Measurements from ENCODE around the gene CDT1.
A peak's percentile ranks its signal among the peaks of the same experiment; 100 is the strongest.

CDT1 gene

DNA sequence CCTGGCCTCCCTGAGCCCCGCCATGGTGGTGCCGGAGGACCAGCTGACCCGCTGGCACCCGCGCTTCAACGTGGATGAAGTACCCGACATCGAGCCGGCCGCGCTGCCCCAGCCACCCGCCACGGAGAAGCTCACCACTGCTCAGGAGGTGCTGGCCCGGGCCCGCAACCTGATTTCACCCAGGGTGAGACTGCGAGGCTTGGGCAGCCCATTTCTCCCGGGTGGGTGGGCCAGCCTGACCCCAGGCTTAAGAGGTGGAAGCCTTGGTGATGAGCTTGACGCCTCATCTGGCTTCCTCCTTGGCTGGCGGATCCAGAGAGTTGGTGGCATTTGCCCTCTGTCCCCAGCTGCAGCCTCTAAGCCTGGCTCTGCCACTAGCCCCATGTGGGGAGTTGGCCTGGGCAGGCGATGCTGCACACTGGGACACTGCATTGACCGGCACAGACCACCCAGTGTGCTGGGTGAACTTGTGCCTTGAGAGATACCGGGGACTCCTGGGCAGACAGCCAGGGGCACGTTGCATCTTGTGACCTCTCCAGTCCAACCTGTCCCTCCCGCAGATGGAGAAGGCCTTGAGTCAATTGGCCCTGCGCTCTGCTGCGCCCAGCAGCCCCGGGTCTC is 3.0 kb downstream of the CDT1 start:
- FAIRE-seq, result no peak

DNA sequence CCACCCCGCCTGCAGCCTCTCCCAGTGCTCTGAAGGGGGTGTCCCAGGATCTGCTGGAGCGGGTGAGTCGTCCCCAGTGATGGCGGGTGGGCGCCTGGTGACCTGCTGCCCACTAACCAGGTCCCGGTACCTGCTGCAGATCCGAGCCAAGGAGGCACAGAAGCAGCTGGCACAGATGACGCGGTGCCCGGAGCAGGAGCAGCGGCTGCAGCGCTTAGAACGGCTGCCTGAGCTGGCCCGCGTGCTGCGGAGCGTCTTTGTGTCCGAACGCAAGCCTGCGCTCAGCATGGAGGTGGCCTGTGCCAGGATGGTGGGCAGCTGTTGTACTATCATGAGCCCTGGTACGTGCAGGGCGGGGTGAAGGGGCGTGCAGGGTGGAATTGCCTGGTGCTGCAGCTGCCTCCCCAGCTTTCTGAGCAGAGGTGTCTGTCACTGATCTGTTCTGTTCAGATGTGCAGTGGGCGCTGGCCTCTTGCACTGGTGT is 3.6 kb downstream of the CDT1 start:
- no peak for FAIRE-seq

DNA sequence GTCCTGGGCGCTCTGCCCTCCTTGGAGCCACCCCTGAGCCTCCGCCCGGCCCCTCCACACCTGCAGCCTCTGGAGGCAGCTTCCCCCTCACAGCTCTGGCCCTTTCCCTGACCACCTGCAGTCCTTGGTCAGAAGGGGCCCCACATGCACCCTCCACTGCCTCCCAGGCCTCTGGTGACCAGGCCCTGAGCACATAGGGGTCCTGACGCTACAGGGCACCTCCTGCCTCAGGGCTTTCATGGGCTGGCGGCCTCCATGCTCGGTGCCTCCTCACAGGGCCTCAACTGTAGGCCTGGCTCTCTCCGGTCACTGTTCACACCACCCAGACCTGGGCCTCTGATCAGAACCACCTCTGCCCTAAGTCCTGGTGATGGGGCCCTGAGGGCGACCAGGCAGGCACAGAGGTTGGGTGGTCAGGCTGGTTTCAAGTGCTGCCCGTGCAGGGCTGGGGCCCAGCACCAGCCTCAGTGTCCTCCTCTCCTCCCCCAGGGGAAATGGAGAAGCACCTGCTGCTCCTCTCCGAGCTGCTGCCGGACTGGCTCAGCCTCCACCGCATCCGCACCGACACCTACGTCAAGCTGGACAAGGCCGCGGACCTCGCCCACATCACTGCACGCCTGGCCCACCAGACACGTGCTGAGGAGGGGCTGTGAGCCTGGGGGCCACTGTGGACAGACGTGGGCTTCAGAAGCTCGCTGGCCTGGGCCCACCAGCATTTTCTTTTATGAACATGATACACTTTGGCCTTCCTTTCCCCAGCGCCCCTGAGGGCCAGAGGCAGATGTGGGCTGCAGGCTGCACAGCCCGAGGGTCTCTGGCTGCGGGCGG is 4.3 kb downstream of the CDT1 start:
- FAIRE-seq, result no peak

DNA sequence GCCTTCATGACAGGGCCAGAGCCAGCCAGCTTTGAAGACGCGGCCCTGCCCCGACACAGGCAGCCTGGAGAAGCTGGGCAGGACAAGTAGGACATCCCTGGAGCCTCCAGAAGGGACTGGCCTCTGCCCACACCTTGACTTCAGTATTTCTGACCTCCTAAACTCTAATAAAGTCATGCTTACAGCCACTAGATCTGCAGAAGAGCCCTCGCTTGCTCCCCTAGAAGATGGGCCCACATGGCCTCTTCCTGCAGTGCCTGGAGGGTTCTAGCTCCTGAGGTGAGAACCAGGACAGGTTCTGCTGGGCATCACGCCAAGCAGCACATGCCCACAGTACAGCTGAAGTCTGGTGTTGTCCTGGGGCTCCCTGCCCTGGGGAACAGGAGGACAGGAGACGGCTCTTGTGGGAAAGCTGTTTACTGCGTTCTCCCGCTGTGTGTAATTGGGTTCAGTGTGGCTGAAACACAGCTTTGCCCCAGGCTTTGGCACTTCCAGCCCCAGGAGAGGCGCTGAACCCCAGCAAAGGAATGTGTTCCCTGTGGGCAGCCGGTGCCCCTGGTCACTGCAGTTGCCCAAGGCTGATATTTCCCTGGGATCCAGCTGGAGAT is 5.6 kb downstream of the CDT1 start:
- FAIRE-seq, result no peak

DNA sequence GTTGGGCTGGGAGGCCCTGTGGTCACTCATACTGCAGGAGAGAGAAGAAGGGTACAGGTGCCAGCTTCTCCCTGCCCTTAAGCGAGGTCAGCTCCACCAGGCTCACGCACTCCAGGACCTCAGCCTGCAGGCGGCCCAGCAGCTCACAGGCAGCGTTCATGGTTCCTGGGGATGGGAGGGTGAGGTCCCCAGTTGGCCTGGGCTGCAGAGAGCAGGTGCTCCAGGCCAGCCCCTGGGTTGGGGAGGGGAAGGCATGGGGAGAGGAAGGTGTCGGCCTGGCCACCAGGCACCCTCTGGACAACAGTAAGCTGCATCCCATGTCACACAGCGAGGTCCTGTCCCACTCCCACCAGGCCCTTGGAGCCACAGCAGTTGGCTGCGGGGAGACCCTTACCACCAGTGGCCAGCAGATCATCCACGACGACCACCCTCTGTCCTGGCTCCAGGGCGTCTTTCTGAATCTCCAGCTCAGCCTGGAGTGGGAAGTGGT is 6.1 kb downstream of the CDT1 start:
- FAIRE-seq, result no peak

DNA sequence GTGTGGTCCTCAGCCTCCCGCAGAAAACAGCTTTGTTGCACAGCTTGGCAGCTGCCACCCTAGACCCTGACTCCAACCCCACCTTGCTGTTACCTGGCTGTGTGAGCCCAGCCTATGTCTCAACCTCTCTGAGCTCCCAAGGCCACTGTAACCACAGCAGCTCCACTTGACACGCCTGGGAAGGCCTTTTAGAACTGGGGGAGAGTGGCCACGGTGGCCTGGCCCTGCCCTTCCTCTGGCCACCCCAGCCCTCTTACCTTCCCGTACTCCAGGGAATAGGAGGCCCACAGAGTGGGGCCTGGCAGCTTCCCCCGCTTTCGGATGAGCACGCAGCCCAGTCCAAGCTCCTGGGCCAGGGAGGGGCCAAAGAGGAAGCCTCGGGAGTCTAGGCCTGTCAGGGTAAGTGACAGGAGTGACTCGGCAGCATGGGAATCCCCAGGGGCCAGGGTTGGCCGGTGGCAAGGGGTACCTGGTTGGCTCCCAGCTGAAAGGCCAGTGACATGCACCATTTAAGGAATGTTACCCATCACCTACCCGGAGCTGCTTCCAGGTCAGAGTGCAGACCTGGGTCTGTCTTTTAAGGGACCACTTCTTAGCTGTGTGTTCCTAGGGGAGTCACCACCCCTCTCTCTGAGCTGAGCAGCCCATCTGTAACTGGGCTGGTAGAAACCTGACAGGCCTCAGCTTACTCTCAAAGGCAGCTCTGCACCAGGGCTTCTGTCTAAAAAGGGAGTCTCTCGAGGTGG is 6.8 kb downstream of the CDT1 start:
- no peak for FAIRE-seq

DNA sequence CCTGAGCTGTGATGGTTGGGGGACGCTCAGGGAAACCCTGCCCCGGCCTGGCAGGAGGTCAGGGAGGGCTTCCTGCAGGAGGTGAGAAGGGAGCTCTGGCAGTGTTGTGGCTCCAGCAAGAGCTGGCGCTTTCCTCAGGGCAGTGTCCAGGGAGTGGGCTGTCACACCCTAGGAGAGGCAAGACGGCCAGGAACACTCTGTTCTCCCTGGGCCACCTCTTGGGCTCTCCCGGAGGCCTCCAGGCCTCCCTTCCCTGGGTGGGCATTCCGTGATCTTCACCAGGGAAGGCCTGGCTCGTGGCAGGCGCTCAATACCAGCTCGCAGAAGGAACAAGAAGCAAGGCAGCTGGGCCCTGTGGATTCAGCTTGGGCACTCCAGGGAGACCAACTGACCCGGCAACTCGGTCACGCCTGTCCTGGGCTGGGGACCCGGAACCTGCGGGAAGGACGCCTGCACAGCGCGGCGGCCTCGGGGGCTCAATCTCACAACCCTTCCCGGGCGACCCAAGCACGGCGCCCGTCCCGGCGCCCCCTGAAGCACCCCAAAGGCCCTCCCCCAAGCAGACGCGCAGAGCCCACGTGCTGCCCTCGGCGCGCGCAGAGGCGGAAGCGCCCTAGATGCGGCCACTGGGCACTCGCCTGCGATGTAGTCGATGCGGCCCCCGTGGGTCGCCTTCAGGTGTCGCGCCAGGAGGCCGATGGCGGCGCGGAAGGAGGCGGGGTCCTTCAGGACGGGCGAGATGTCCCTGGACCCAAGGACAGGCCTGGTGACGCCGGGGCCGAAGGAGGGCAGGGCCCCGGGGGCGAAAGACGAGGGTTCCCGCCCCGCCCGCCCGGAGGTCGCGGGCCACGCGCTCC is 7.6 kb downstream of the CDT1 start:
- no peak for FAIRE-seq

DNA sequence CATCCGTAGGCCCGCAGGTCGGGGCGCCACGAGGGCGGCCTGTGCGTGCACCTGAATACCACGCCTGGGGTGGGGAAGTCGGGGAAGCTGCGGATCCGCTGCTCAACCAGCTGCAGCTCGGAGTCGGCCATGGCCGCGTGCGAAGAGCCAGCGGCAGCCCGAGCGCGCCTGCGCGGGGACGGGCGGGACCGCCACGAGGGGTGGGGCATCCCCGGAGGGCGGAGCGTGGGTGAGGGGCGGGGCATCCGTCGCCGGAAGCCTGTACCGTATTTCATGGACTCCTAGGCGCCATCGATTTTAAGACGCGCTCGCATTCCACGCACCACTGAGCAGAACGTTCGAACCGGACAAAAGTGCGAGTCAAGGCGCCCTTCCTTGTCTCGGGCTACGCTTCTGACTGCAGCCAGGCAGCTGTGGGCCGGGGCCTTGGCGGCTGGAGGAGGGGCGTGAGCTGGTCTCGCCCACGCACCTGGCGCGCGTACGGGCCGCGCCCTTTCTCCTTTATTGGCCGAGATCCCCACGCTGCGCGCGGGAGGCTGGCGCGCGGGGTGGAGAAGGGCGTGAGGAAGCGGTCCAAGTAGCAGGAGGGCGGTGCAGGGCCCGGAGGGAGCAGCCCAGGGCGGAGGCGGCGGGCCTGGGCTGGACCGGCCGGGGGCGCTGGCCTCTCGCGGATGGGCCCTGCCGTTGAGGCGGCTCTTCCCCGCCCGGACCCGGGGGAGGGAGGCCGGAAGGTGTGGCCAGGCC is 8.4 kb downstream of the CDT1 start, which contains the start of gene APRT:
Gene APRT (minus strand): TSS at position 160 of the 744 bp plus-strand sequence. CDS start 29 bp downstream, at position 131.
- peak; percentile 54 for FAIRE-seq

DNA sequence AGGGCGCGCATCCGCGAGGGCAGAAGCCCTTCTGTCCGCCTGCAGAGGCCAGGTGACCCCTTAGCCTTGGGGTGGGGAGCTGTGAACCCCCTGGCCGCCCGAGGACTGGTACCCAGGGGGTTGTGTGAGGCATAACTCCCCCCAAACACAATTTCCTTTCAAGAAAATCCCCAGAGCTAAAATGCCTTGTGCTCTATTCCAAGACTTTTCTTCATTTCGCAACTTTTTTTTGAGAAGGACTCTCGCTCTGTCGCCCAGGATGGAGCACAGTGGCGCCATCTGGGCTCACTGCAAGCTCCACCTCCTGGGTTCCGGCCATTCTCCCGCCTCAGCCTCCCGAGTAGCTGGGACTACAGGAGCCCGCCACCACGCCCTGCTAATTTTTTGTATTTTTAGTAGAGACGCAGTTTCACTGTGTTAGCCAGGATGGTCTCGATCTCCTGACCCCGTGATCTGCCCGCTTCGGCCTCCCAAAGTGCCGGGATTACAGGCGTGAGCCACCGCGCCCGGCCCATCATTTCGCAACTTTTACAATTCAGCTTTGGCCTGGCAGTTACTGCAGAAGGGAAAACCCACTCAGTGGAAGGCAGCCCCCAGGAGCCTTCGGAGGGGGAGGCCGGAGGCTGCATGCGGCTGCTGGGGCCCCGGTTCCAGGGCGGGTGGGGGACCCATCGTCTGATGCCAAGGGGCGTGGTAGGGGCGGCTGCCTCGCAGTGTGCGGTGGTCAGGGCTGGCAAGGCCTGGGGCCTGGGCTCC is 9.1 kb downstream of the CDT1 start:
- FAIRE-seq, result no peak

DNA sequence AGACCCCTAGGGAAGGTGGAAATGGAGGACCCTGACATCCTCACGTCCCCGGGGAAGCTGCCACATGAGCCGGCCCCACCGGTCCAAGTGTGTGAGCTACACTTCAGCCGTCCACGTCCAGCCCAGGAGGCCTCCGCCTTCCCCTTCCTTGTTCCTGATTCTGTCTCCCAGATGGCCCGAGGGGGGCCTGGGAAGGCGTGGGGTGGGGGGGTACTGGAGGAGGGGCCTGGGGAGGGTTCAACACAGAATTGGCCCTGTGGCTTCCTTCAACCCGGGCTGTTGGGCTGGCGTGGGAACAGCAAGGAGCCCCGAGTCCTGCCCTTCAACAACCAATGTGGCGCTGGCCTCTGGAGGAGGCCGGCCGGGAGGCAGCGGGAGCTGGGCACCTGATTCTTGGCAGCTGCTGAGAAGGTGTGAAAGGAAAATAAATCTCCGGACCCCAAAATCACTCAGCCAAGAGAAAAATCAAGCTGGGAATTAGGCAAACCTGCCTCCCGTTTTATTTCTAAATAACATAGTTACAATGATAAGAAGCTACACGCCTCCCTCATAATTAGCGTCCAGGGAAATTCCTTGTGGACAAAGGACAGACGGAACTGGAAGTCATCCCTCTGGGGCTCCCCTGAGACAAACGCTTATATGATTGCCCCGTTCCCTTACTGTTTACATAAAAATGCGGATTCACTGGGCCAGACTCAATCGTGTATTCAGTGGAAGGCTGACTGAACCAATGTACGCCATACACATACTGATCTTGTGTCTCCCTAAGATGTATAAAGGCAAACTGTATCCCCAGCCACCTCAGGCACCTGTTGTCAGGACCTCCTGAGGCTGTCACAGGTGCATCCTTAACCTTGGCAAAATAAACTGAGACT is 9.9 kb downstream of the CDT1 start:
- no peak for FAIRE-seq

DNA sequence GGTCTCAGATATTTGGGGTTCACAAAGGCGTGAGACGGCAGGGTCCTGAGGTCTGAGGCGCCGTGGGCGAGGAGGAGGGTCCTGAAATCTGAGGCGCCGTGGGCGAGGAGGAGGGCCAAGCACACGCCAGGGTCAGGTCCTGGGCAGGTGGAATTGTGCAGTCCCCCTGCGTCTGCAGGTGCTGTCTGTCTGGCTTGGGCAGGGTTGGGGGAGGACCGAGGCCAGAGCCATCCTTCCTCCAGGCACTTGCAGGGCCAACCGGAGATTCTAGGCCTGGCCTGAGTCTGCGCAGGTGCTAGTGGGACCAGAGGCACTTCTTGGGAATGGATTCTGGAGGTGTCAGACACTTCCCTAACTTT is 10.5 kb downstream of the CDT1 start:
- FAIRE-seq, result no peak

DNA sequence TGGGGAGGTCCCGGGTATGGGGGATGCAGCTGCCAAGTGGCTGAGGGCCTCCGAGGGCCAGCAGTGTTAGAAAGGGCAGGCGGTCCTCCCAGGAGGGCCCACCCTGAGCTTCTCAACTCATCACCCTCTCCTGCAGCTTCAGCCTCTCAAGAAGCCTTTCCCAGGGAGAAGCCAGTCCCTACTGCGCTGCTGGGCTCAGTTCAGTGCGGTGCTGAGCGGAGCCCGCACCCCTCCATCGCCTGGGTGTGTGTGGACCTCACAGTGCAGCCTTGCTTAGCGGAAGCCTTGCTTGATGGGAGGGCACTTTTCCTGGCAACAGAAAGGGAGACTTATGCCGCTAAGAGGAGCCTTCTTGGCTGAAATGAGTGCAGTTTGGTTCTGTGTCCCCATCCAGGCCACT is 11.6 kb downstream of the CDT1 start:
- FAIRE-seq, result no peak

DNA sequence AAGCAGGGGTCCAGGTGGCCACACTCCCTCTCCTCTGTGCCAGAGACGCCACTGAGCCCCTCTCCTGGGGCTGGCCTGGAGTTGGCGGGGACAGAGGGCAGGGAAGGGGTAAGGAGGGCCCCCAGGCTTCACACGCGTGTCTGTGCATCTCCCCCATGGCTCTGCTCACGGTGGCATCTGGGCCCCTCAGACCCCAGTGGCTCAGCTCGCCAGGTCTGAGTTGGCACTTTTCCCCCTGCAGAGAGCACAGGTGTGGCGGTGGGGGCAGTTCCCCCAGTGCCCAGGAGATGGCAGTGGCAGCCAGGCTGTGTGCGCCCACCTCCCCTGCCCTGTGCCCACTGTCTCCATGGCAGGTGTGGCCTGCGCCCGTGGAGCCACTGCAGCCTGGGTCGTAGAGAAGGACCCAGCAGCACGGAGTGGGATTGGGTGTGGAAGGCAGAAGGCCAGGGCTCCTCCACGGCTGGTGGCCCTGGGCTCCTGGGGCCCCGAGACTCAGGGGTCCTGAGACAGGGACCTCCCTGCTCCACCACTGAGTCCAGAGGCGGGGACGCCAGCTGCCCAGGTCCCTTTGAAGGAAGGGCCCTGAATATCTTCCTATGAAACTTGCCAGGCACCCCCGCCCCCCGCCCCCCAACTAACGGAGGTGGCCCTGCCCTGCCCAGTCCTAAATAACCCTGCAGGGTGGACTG is 12.5 kb downstream of the CDT1 start:
- FAIRE-seq, result no peak

DNA sequence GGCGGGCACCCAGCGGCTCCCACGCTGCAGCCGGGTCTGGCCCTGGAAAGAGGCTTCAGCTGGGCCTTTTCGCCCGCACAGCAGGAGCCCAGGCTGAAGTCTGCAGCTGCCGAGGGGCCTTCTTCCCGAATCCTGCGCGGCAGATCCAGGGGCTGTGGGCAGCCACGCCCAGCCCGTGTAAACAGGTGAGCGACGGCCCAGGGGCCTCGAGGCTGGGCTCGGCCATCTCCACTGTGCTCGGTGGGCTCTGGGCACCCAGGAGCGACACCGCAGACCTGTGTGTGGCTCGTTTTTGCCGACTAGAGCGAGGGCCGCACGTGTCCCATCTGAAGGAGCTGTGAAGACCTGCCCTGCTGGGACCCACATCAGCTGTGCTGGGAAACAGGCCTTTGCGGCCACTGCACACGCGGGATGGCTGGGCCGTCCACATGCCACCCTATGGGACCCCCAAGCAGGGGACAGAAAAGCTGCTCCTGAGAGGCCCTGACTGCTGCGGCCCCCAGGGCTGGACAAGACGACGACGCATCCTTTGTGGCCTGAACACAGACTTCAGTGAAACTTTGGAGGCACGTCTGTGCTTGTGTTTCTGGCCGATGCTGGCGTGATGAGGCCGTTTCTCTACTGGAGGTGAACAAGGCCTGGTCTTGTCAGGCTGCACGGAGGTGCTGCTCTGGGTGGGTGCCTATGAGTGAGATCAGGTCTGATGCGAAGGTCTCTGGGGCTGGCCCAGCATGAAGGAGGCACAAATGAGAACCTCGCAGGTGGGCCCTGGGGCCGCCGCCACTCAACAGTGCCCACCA is 13.3 kb downstream of the CDT1 start:
- no peak for FAIRE-seq

DNA sequence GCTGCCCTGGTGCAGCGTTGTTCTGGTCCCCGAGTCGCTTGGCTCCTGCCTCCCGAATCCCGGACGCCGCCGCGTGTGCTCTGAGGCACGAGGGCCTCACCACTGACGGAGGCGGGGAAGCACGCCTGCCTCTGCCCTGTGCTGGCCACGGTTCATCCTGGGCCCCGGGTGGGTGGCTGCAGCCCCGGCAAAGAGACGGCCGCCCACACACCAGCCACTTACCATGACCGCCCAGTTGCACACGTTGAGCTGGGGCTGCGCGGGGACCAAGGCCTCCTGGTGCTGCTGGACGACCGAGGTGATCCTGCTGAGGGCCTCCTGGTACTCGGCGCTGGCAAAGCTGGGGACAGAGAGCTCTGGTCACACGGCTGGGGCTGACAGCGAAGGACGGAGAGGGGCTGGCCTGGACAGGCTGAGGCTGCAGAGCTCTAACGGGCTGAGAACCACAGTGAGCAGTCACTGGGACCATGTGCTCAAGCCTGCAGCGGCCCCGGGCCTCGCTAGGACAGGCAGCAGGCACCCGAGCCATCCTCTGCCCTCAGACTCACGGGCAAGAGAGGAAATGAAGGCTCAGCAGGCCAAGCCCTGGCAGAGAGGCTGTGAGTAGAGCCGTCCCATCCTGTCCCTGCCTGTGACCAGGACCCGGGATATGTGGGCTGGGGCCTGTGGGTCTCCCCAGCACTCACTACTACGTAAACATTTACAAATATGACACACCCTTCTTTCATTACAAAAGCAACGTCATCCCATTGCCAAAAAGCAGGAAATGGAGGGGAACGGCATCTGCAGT is 14.4 kb downstream of the CDT1 start:
- FAIRE-seq, result no peak

DNA sequence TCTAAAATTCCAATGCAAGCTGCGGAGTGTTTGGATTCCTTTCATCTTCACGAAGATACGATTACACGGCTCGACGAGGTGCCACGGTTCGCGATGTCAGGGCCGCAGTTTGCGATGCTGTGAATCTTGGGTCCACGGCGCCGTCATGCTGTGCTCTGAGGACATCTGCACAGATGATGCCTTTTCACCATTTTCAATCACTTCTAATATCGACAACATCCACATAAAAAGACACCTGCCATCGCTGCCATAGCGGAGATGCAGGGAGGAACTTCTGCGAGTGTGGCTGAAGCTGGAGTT is 14.9 kb downstream of the CDT1 start:
- no peak for FAIRE-seq

DNA sequence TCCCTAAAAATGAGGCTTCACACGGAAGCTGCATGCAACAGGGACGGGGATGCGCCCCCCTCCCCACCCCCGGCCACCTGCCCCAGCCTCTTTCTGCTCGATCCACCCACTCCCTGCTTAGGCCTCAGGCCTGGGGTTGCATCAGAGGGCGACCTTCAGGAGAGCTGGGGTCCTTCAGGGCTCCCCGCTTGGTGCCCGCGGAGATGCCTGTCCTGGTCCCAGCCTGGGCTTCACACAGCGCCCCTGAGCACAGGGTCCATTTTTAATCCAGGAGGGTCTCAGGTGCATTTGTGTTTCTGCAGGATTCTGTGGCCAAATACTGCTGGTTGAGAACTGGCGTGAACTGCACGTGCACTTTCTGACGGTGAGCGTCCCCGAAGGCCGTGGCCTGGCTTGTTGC is 15.5 kb downstream of the CDT1 start:
- FAIRE-seq, result no peak
